SK-N-SH (cell line): ENCODE measurements around the gene BLZF1. TPM values are rescaled to one million over a fixed set of nuclear protein-coding genes. Genes with fewer than 3 reads are reported as not detected.

ENCODE experiments used
- CTCF ChIA-PET: fragments of 300-600, 350-600 bp; formaldehyde crosslinking; extraction: SDS; loops from one replicate; lab custom pipeline; 2021; lab: Yijun Ruan, JAX
- POLR2A ChIA-PET: fragments of 350-600 bp; sonication (Branson Sonifier 250); formaldehyde crosslinking; extraction: SDS; loops from one replicate; lab custom pipeline; 2020; ENCODE audit warnings: antibody characterized with exemption, inconsistent platforms; lab: Yijun Ruan, JAX
- DNase-seq: peaks from one replicate; pipeline ENCODE4 v3.0.0; 2012
- H2AFZ ChIP-seq: fragments of 200-600 bp; sonication (generic); 2 replicates; pipeline ENCODE4 v1.8.1; 2016; ENCODE audit warnings: antibody characterized with exemption, mild to moderate bottlenecking, low read depth
- H3F3A ChIP-seq: fragments of 200-600 bp; sonication (generic); replicated peaks from 2 replicates; pipeline ENCODE3; 2016; ENCODE audit warnings: antibody characterized with exemption, mild to moderate bottlenecking; ENCODE audit not compliant: insufficient read depth
- H3K27ac ChIP-seq, 2 experiments: fragments of 200-500 bp in 1 of 2; fragments of 200-600 bp in 1 of 2; sonication (Bioruptor generic) in 1 of 2; sonication (generic), shearing (Covaris generic) in 1 of 2; 2 replicates each; pipeline versions ENCODE4 v1.5.1 to v1.6.1; 2014 to 2016; ENCODE audit warnings: low read depth in 2 of 2, inconsistent platforms in 1 of 2, low read length in 1 of 2, mild to moderate bottlenecking in 1 of 2, mixed read lengths in 1 of 2
- H3K27me3 ChIP-seq: fragments of 200-600 bp; sonication (generic), shearing (Covaris generic); 2 replicates; pipeline ENCODE4 v1.6.1; 2016; ENCODE audit warnings: mixed run types; ENCODE audit not compliant: insufficient read depth
- H3K36me3 ChIP-seq, 2 experiments: fragments of 200-500 bp in 1 of 2; fragments of 200-600 bp in 1 of 2; sonication (Bioruptor generic) in 1 of 2; sonication (generic) in 1 of 2; replicated peaks in 1 of 2; 2 replicates each; pipeline versions ENCODE3 to v1.5.1; 2014 to 2016; ENCODE audit warnings: low read length in 1 of 2, mild to moderate bottlenecking in 1 of 2; ENCODE audit not compliant: insufficient read depth in 2 of 2, control insufficient read depth in 1 of 2
- H3K4me1 ChIP-seq, 2 experiments: fragments of 200-500 bp in 1 of 2; fragments of 200-600 bp in 1 of 2; sonication (Bioruptor generic) in 1 of 2; sonication (generic), shearing (Covaris generic) in 1 of 2; 2 replicates each; pipeline versions ENCODE4 v1.5.1 to v1.6.1; 2014 to 2016; ENCODE audit warnings: low read depth in 1 of 2, low read length in 1 of 2, mixed run types in 1 of 2; ENCODE audit not compliant: insufficient read depth in 2 of 2, control insufficient read depth in 1 of 2
- H3K4me2 ChIP-seq: fragments of 200-600 bp; sonication (generic), shearing (Covaris generic); 2 replicates; pipeline ENCODE4 v1.6.1; 2017; ENCODE audit warnings: mixed run types
- H3K4me3 ChIP-seq, 2 experiments: fragments of 200-500 bp in 1 of 2; fragments of 200-600 bp in 1 of 2; sonication (Bioruptor generic) in 1 of 2; sonication (generic), shearing (Covaris generic) in 1 of 2; 2 replicates each; pipeline versions ENCODE4 v1.5.1 to v1.8.1; 2014 to 2016; ENCODE audit warnings: low read depth in 2 of 2, inconsistent platforms in 1 of 2, low read length in 1 of 2, mild to moderate bottlenecking in 1 of 2, mixed read lengths in 1 of 2, moderate library complexity in 1 of 2
- H3K79me2 ChIP-seq: fragments of 200-600 bp; sonication (generic); 2 replicates; pipeline ENCODE4 v1.8.1; 2017; ENCODE audit warnings: mild to moderate bottlenecking; ENCODE audit not compliant: insufficient read depth
- H3K9ac ChIP-seq: fragments of 200-600 bp; sonication (generic); 2 replicates; pipeline ENCODE4 v1.6.1; 2017; ENCODE audit warnings: mixed run types
- H3K9me2 ChIP-seq: fragments of 200-600 bp; sonication (generic); 2 replicates; pipeline ENCODE4 v1.6.1; 2017; ENCODE audit warnings: mixed run types
- H3K9me3 ChIP-seq: fragments of 200-600 bp; sonication (generic); 2 replicates; pipeline ENCODE4 v1.6.1; 2017; ENCODE audit warnings: mixed run types, mild to moderate bottlenecking, moderate library complexity
- H4K20me1 ChIP-seq: fragments of 200-600 bp; sonication (generic); 2 replicates; pipeline ENCODE4 v1.6.1; 2017; ENCODE audit warnings: mild to moderate bottlenecking, mixed run types; ENCODE audit not compliant: insufficient read depth
- CHD2 ChIP-seq: fragments of 150-350 bp; IDR thresholded peaks from 2 replicates; pipeline ENCODE4 v1.6.1; 2018; ENCODE audit warnings: low read length; ENCODE audit not compliant: partially characterized antibody
- ELF1 ChIP-seq: IDR thresholded peaks from 2 replicates; pipeline ENCODE4 v1.4.0; 2012
- EP300 ChIP-seq, 2 experiments: IDR thresholded peaks; 2 replicates each; pipeline versions ENCODE4 v1.4.0 to v1.6.1; 2012; ENCODE audit warnings: borderline replicate concordance in 1 of 2, low read depth in 1 of 2, low read length in 1 of 2
- FOSL2 ChIP-seq: IDR thresholded peaks from 2 replicates; pipeline ENCODE4 v1.4.0; 2012; ENCODE audit warnings: low read depth, mild to moderate bottlenecking, moderate library complexity, borderline replicate concordance
- FOXJ3 ChIP-seq: sonication (generic); formaldehyde crosslinking; IDR thresholded peaks from 2 replicates; pipeline ENCODE4 v1.5.1; 2020; ENCODE audit warnings: mild to moderate bottlenecking, missing genetic modification reagents
- FOXM1 ChIP-seq: IDR thresholded peaks from 2 replicates; pipeline ENCODE4 v1.4.0; 2012; ENCODE audit warnings: low read depth, mild to moderate bottlenecking
- MXI1 ChIP-seq: IDR thresholded peaks from 2 replicates; pipeline ENCODE4 v1.6.1; 2012; ENCODE audit warnings: mild to moderate bottlenecking, low read depth, low read length, improper control_type of control experiment
- RXRA ChIP-seq: IDR thresholded peaks from 2 replicates; pipeline ENCODE4 v1.4.0; 2012; ENCODE audit warnings: low read depth, mild to moderate bottlenecking, borderline replicate concordance
- TAF1 ChIP-seq: IDR thresholded peaks from 2 replicates; pipeline ENCODE4 v1.6.1; 2012; ENCODE audit warnings: low read depth, mild to moderate bottlenecking, low read length, moderate library complexity, borderline replicate concordance
- YY1 ChIP-seq: IDR thresholded peaks from 2 replicates; pipeline ENCODE4 v1.4.0; 2012; ENCODE audit warnings: low read depth, mild to moderate bottlenecking
- WGBS: methylation state at CpG from one replicate; pipeline ENCODE4 v1.1.6; 2017; ENCODE audit warnings: low lambda C conversion rate; 5-methylcytosine and 5-hydroxymethylcytosine counted together
- polyA plus RNA-seq, 3 experiments: library from polyadenylated mRNA; depleted of rRNA; stranded (reverse); fragments of >200 nt; gene quantifications; 2 replicates each; pipeline ENCODE4 v1.2.3, GENCODE V29; 2012
- TF ChIP-seq, protein P1 (sequence below): IDR thresholded peaks from 2 replicates; pipeline ENCODE4 v1.6.1; 2012; ENCODE audit warnings: mild to moderate bottlenecking, low read depth, low read length, moderate library complexity
- TF ChIP-seq, protein P2 (sequence below): IDR thresholded peaks from 2 replicates; pipeline ENCODE4 v1.4.0; 2012; ENCODE audit warnings: low read depth
- TF ChIP-seq, protein P3 (sequence below): IDR thresholded peaks from 2 replicates; pipeline ENCODE4 v1.4.0; 2012; ENCODE audit warnings: low read depth, borderline replicate concordance
- TF ChIP-seq, protein P4 (sequence below): fragments of 150-350 bp; IDR thresholded peaks from 2 replicates; pipeline ENCODE4 v1.6.1; 2016; ENCODE audit warnings: mild to moderate bottlenecking, low read depth, low read length

The BLZF1 gene
- polyA plus RNA-seq, 1 of the 3 experiments (the other 2 are of a cell fraction): 9.5 TPM

DNA sequence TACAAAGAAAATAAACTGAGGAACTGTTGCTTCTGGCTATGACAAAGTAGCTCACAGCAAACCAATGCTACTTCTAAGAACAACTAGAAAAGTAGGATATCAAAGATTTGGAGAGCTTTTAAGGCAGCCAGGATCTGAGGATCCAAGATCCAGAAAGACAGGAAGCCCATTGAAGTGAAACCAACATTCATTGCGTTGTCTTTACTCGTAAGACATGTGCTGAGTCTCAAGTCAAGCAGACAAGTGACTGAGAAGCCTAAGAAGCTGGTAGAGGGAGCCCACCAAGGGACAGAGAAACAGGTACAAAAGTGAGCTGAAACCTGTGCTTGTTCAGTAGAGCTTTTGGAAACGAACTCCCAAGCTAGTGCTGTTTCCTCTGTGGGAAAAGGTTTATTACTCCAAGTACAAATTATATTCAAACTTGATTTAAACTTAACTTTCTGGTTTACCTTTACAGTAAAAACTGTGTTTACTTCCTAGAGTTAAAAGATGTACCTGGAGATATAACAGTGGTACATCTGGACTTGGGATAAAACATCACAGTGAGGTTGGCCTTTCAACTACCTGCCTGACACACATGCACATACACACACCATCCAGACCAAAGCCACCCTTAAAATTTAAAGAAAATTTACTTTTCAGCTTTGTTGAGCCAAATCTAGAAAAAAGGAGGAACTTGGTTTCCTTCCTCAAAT lies 41.6 kb upstream of the BLZF1 start:
- 91% methylated on average over 3 of the region's 3 CpGs for WGBS
- H2AFZ ChIP-seq: no peak overlapping the region
- H3K9me2 ChIP-seq: no peaks in the 10 kb centered on the region
- H4K20me1 ChIP-seq: no peaks in the 10 kb centered on the region
- H3K36me3 ChIP-seq: peaks cover 6 to 26% of the 10 kb centered on the region in 2 experiments
- no peaks in the 10 kb centered on the region for H3K27me3 ChIP-seq
- peaks cover 0 to 5% of the 10 kb centered on the region in 2 experiments; a peak in 3 of 4 replicates for H3K4me1 ChIP-seq
- no peak overlapping the region for H3K4me2 ChIP-seq
- H3K4me3 ChIP-seq: no peak overlapping the region
- no peak overlapping the region for H3K27ac ChIP-seq
- TF ChIP-seq RXRA: no peak
- no peak for TF ChIP-seq EP300 (IDR thresholded peaks at IDR 0.05; ENCODE audit: borderline replicate concordance in 1 of 2, low read depth in 1 of 2, low read length in 1 of 2)
- TF ChIP-seq CHD2: no peak
- TF ChIP-seq, protein P1, sequence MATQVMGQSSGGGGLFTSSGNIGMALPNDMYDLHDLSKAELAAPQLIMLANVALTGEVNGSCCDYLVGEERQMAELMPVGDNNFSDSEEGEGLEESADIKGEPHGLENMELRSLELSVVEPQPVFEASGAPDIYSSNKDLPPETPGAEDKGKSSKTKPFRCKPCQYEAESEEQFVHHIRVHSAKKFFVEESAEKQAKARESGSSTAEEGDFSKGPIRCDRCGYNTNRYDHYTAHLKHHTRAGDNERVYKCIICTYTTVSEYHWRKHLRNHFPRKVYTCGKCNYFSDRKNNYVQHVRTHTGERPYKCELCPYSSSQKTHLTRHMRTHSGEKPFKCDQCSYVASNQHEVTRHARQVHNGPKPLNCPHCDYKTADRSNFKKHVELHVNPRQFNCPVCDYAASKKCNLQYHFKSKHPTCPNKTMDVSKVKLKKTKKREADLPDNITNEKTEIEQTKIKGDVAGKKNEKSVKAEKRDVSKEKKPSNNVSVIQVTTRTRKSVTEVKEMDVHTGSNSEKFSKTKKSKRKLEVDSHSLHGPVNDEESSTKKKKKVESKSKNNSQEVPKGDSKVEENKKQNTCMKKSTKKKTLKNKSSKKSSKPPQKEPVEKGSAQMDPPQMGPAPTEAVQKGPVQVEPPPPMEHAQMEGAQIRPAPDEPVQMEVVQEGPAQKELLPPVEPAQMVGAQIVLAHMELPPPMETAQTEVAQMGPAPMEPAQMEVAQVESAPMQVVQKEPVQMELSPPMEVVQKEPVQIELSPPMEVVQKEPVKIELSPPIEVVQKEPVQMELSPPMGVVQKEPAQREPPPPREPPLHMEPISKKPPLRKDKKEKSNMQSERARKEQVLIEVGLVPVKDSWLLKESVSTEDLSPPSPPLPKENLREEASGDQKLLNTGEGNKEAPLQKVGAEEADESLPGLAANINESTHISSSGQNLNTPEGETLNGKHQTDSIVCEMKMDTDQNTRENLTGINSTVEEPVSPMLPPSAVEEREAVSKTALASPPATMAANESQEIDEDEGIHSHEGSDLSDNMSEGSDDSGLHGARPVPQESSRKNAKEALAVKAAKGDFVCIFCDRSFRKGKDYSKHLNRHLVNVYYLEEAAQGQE: no peak
- no peak for TF ChIP-seq ELF1
- no peak for TF ChIP-seq YY1
- TF ChIP-seq FOXJ3 (CRISPR knock-in tag): no peak
- TF ChIP-seq, protein P2, sequence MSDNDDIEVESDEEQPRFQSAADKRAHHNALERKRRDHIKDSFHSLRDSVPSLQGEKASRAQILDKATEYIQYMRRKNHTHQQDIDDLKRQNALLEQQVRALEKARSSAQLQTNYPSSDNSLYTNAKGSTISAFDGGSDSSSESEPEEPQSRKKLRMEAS: no peak
- no peak for TF ChIP-seq FOXM1
- TF ChIP-seq, protein P3, sequence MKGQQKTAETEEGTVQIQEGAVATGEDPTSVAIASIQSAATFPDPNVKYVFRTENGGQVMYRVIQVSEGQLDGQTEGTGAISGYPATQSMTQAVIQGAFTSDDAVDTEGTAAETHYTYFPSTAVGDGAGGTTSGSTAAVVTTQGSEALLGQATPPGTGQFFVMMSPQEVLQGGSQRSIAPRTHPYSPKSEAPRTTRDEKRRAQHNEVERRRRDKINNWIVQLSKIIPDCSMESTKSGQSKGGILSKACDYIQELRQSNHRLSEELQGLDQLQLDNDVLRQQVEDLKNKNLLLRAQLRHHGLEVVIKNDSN: no peak
- TF ChIP-seq FOSL2: no peak
- no peak for TF ChIP-seq MXI1
- TF ChIP-seq, protein P4, sequence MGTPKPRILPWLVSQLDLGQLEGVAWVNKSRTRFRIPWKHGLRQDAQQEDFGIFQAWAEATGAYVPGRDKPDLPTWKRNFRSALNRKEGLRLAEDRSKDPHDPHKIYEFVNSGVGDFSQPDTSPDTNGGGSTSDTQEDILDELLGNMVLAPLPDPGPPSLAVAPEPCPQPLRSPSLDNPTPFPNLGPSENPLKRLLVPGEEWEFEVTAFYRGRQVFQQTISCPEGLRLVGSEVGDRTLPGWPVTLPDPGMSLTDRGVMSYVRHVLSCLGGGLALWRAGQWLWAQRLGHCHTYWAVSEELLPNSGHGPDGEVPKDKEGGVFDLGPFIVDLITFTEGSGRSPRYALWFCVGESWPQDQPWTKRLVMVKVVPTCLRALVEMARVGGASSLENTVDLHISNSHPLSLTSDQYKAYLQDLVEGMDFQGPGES: no peak
- TF ChIP-seq TAF1: no peak
- H3F3A ChIP-seq: peaks cover 5% of the 10 kb centered on the region
- H3K9me3 ChIP-seq: no peaks in the 10 kb centered on the region
- ChIA-PET POLR2A (no interaction called here), CTCF (interaction anchor here (1.2 to 1.6 kb wide), 2 partner anchors 22 to 723 kb away, joined by 3 to 9 read pairs; no protein-coding TSS in a partner anchor)
- H3K9ac ChIP-seq: no peak overlapping the region
- H3K79me2 ChIP-seq: peaks cover 34% of the 10 kb centered on the region
- no peak for DNase-seq
